G401 (cell line): ENCODE results near the gene PLXNA4. TPM values are rescaled to one million over a fixed set of nuclear protein-coding genes. Genes with fewer than 3 reads are reported as not detected.
A peak's percentile ranks its signal among the peaks of the same experiment; 100 is the strongest.
"Not testable (repeated sequence)": the region's sequence is repeated elsewhere in the genome, so short reads cannot be mapped to it uniquely, and the experiment has no call there.

Experiments used
- DNase-seq: peaks from one replicate; pipeline ENCODE4 v3.0.0-alpha.2; 2015; ENCODE audit warnings: low spot score
- in situ Hi-C: cut with HindIII; loops from 2 replicates; pipeline ENCODE4 v1.10.0; 2016; ENCODE audit warnings: low sequenced_read_pairs, mixed read lengths
- total RNA-seq: library from RNA; depleted of rRNA; stranded (reverse); fragments of >200 nt; shearing (Covaris generic); gene quantifications from 2 replicates; pipeline ENCODE4 v1.2.3, GENCODE V29; 2014

Gene PLXNA4
- total RNA-seq, 1 experiment from 2014 or later, result under 0.01 TPM

DNA sequence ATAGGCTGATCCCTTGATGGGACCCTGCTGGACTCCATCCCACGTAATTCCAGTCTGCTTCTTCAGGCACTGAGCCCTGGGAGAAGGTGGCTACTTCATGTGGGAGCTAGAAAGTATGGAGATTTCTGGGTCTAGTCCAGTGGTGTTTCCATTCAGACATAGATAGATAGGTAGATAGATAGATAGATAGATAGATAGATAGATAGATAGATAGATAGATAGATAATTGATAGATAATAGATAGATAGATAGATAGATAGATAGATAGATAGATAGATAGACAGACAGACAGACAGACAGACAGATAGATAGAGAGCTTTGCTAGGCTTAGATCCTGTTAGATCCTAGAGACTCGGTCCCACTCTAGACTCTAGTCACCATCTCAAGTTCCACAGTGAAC lies 18.5 kb upstream of the PLXNA4 start:
- DNase-seq, in situ Hi-C loops: not testable (repeated sequence)

DNA sequence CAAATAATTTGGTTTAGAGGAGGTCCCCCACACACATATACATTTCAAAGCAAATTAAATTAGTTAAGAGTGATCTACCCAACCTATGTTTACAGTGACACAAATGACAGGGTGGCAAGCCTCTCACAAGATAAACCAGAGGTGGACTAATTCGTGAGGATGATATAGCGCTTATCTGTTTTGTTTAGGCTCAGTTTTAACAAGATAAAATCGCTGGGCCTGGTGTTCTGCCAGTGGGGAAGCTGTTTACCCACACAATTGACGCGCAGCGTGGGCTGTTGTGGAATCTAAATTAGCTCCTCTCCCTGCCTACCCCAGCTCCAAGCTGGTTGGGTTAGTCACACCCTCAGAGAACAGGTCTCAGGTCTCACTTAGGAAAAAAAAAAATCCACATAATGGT lies 16.7 kb upstream of the PLXNA4 start:
- DNase-seq, result no peak
- in situ Hi-C loops, result no loop called here

DNA sequence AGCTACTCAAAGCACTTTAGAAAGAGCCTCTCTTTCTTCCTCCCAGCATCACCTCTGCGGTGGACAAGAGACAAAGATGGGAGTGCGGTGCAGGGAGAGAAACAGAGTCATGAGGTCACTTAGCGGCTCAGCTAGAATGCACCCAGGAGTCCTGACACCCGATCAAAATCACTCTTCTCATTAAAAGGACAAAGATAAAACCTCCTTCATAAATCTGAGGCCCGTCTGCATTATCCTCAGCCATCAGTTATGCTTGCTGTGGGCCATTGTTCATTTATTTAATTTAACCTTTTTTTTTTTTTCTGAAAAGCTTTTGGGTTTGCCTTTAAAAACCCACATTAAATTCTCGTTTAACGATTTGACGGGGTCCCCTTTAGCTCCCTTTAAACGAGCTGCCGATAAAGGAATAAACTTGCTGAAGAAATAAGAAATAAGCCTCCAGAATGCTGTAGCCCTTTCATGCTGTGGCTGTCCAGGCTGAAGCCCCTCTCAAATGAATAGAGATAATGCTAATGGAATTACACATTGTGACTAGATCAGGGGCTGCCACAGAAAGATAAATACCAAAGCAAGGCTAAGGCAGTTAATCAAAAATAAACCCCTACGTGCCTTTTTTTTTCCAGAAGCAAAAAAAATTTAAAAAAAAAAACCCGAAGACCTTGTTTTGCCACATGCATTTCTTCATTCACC lies 16.1 kb upstream of the PLXNA4 start:
- in situ Hi-C loops, result no loop called here
- no peak for DNase-seq

DNA sequence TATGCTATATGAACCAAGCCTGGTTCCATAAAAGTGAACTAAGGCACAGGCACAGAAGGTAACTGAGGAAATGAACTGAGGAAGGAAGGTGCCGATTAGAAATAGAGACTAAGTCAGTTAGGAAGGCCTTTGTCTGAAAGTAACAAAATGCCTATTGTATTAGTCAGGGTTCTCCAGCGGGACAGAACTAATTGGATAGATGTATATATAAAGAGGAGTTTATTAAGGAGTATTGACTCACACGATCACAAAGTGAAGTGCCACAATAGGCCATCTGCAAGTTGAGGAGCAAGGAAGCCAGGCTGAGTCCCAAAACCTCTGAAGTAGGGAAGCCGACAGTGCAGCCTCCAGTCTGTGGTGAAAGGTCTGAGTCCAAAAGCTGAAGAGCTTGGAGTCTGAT lies 13.9 kb upstream of the PLXNA4 start:
- no peak for DNase-seq
- in situ Hi-C loops, result no loop called here

DNA sequence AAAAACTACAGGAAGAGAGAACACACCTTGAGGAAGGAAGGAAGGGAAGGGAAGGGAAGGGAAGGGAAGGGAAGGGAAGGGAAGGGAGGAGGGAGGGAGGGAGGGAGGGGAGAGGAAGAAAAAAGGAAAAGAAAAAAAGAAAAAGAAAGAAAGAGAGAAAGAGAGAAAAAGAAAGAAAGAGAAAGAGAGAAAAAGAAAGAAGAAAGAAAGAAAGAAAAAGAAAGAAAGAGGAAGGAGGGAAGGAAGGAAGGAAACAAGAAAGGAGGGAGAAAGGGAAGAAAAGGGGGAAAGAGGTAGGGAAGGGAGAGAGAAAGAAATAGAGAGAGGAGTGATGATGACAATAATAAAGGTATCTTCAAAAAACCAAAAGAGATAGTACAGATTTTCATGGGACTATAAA lies 12.3 kb upstream of the PLXNA4 start:
- no peak for DNase-seq
- in situ Hi-C loops, result no loop called here

DNA sequence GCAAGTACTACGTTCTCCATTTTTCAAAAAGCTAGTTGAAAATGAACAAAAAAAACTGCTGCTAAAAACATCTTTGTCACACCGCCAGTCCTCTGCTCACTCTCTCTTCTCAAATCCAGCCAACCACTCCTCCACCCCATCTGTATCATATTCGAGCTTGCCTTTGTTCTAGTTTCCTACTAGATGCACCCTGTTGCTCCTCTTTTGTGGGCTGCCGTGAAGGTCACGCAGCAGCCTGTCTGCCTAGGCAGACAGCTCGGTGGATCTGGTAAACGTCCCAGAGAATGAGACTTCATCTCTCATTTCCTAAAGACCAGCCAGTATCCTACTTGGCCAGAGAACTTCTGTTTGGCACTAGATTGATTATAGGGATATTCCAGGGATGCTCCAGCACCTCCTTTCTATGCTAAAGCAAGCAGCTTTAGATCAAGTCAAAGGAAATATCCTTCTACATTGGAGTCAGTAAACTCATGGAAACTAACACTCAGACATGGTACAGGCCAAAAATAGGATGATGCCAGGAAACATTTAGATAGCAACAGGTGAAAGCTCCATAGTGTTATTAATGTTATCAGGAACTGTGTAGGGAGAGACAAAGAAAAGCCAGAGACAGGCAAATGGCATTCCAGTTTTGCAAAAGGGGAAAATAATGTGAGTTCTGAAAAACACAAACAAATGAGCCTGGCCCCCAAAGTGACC lies 8.7 kb upstream of the PLXNA4 start:
- no peak for DNase-seq
- in situ Hi-C loops, result no loop called here

DNA sequence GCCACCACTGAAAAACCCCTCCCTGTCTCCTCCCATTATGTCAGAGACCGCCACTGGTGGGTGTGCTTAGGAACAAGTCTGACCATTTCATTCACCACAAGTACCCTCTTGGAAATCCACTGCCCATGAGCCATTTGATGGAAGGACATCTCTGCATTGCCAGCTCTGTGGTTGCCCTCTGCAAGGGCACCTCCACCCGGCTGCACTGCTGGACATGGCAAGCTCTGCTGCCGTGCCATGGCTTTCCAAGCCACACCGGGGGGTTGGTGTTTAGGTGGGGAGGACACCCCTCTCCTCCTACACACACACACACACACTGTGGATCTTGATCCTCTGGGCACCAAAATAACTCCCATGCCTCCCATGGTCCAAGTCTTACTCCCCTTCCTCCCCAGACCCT lies 5.2 kb upstream of the PLXNA4 start:
- no peak for DNase-seq
- in situ Hi-C loops, result no loop called here

DNA sequence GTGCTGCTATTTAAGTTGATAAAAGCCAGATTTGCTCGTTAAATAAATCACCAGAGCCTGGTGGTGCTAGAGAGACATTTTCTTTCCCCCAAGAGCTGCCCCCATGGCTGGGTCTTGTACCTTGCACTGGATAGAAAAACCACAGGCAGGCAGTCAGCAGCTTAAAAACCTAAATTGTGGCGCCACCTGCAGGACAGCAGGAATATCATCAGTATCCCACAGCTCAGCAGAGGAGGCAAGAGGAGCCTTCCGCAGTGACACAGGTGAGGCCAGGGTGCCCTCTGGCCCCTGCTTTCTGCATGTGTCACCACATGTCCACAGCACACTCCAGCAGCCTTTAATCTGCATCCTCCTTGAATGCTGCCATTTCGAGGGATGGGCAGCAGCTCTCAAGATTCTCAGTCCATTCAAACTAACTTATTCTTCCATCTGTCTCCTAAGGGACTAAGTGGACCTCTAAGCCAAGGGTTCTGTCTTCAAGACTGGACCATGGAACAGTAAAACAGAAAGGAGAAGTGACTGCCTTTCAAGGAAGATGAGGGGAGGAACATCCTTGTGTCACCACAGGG lies 4.5 kb upstream of the PLXNA4 start:
- peak; percentile 88 for DNase-seq
- in situ Hi-C loops, result no loop called here

DNA sequence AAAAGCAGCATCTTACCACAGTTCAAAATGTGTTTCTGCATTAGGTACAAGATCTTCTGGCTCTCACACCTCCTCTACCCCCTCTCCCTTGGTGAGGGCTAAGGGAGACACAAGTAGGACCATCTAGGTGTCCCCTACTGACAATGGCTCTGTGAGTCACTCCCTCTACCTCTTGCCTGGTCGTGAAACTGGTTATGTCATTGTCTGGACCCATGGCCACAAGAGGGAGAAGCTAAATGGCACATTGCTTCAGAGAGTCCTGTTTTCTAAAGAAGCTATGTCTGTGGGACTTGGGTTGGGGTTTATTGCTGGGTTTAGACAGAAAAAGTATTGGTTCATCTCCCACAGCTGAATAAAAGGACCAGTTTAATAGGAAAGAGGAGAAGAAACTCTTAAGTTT lies 4.0 kb upstream of the PLXNA4 start:
- DNase-seq, result no peak
- in situ Hi-C loops, result no loop called here

DNA sequence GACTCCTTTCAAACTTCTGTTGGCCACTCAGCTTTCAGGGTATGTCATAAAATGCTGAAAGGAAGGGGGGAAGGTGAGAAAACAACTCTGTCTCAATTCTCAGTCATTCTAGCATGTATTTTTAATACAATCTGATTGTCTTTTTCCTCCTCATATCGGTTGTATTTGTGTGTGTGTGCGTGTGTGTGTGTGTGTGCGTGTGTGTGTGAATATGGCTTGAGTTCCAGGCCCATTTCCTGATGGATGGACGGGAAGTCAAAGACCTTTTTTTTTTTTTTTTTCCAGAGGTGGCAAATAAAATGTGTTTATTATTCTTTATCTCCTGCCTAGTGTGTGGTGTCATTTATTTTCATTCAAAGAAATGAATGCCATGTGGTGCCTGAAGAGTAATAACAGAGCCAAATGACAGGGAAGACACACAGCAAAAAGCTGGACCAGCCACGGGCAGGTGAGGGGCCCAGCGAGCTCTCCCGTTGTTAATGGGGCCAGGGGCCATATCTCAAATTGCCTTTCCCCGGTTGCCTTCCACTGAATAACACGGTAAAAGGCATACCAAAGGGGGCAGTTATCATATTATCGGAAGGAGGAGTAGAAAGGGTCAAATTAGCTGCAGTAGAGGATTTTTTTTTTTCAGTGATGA lies 3.1 kb upstream of the PLXNA4 start:
- DNase-seq, result no peak
- in situ Hi-C loops, result no loop called here

DNA sequence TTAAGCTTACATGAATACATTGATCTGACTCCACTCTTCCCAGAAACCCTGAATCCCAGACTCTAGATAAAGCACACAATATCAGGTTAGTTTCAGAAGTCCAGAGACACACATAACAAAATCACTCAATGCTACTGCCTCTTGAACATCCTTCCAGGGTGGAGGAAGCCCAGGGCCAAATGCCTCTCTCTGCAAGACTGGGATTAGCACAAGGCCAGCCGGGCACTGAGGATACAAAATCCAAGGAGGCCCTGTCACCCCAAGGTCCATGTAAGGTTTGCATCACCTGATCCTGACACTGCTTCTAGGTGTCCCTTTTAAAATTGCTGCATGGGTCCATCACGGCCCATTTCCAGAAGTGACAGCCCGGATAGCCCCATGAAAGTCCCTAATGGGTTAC lies 2.6 kb upstream of the PLXNA4 start:
- in situ Hi-C loops, result no loop called here
- DNase-seq, result no peak

DNA sequence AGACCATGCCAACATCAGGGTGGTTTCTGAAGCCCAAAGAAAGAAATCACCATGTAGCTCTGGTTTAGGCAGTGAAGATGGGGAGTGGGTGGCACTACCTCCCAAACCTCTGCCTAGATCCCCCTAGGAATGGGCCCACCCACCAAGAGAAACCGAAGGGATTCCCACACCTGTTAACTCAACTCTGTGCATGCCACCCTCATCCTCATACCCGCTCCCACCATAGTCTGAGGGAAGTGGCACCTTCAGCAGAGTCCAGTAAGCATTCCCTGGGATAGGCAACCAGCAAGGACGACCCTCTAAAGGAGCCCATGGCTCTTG lies 1.7 kb upstream of the PLXNA4 start:
- in situ Hi-C loops, result no loop called here

DNA sequence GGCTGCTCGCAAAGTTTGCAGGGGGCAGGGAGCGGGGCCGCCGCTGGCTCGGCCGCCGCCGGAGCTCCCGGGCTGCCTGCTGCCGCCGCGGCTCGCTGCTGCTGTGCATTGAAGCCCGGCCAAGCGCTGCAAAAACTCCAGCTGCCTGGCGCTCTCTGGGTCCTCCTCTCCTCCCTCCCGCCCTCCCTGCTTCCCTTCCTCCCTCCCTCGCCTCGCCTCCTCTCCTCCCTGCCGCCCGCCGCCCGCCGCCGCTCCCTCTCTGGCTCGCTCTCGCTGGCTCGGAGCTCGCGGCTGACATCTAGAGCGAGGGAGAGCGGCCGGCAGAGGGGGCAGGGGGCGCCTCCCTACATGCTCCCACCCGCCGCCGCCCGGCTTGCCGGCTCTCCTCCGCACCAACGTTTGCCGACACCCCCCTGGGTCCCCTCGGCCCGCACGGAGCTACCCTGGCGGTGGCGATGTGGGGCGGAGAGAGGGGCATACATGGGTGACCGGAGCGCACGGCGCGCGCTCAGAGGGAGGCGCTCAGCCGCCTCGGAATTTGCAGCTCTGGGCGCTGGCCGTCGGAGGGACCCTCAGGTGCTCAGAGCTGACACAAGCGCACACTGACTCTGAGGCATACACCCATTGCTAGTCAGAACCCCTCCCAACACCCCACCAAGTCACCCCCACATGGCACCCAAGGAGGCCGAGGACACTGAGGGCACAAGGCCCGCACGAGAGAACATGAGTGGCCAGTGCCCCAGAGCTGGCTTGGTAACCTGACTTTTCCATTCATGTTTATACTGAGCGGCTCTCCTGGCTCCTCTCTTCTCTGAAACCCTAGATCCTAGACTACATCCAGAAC lies 1.2 kb upstream of the PLXNA4 start:
- DNase-seq, result peak; percentile 59
- in situ Hi-C loops, result no loop called here

More for the DNA sequence above, 1.7 kb upstream of the PLXNA4 start:
- DNase-seq, result no peak

DNA sequence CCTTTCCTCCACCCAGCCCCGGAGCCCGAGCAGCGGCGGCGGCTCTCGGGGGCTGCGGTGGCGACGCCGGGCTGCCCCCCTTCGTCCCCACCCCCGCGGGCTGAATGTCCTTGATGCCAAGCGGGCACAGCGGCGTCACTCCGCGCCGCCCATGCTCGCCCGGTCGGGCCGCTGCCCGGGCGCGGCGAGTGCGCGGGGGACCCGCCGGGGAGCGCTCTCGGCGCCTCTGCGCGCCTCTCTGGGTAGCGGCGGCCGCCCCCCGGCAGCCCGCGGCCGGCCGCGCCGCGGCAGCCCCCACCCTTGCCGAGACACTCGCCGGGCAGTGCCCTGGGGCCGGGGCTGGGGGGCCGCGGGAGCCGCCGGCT lies 433 bp upstream of the PLXNA4 start:
- DNase-seq, result no peak
- in situ Hi-C loops, result no loop called here

DNA sequence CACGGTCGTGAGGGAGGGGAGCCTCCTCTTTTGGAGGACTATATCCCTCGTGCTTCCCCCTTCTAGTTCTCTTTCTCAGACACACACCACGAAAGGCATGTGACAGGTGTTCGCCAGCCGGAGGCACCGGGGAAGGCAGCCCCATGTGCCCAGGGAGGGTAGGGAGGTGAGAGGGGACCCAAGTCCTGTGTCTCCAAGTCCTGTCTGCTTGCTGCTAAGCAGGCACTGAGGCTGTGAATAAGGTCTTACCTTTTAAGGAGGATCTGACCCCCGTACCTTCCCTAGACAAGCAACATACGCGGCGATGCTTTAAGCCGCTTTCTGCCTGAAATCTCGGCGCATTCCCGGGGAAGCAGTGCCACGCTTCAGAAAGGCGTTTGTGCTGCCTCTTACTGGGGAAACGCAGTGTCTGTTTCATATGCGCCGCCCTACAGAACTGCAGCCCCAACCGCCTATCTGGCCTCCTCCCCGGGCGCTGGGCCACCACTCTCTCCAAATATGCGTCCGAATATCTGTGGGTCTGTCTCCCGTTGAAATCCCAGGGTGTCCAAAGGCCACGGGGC lies 770 bp downstream of the PLXNA4 start:
- DNase-seq, result peak; percentile 82
- in situ Hi-C loops, result no loop called here

DNA sequence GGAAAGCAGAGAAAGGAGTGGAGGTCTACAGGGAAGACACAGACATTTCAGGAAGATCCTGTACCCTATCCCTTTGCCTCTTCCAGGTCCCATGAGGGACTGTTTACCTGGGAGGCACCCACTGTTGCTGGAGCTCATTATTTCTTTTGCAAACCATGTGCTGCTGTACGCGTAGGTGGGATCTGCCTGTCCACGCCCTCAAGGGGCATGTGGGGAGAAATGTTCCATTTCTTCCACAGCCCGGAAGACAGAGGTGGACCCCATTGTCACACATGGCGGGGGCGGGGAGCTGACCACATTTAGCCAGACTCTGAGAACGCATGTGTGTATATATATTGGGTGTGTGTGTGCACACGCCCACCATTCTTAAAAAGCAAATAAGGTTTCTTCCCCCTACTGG lies 2.0 kb downstream of the PLXNA4 start:
- in situ Hi-C loops, result no loop called here
- no peak for DNase-seq

DNA sequence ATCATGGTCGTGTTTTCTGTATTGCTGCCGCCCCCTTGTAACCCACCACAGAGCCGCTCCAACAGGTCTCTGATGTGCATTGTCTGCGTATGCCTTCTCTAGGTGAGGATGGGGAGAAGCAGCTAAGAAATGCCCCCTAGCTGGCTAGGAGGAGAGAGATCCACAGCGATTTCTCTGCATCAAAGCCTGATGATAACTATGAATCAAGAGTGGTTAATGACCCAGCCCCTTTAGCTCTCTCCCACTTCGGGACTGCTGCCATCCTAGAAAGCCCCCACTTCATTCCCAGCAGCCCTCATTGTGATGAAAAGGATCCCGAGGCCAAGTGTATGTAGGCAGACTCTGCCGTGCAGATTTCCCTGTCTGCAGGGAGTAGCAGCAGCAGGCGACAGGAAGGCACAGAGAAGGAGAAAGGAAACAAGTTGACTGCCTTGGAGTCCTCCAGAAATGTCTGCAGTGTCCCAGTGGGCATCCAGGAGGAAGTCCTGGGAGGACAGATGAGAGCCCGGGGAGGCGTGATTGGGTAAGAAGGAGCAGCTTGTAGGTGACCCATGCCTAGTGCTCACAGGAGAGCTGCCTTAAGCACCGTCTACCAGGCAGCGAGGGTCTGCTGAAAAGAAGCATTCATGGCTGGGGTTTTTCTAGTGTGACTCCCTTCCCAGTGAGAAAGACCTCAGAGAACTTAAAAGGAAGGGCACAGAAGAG lies 2.9 kb downstream of the PLXNA4 start:
- in situ Hi-C loops, result no loop called here

DNA sequence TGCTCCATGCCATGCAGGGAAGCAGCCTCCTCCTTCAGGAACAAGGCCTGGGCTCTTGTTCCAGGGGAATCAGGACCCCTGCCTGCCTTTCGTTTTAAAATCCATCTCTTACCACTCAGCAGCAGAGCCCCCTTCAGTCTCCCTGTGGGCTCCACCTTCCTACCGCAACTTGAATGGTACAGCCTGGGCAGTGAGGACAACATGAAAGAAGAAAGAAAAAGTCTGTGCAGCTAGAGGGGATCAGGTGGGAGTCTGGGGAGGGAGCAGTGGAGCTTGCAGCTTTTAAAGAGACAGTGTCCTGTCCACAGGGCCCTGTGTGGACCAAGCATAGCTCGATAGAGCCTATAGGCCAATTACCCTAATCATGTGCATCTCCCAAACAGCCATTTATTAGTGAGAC lies 3.7 kb downstream of the PLXNA4 start:
- in situ Hi-C loops, result no loop called here
- no peak for DNase-seq

More for the DNA sequence above, 2.9 kb downstream of the PLXNA4 start:
- no peak for DNase-seq

DNA sequence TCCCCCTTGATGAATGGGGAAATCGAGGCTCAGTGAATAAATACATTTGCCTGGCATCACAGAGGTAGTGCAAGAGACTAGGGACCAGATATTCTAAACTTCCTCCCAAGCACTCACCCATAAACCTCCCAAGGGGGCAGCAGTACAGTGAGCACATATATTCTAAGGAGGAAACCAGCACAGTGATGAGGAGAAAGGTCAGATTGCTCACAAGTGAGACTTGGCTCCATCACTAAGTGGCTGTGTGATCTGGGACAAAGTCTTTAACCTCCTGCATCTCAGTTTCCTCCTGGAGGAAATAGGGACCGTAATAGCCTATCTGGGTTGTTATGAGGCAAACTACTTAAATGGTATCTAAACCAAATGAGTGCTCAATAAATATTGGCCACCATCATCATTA lies 4.3 kb downstream of the PLXNA4 start:
- in situ Hi-C loops, result no loop called here
- DNase-seq, result no peak
